ENCODE measurements around the gene EID3.
"Not testable (repeated sequence)": the region's sequence is repeated elsewhere in the genome, so short reads cannot be mapped to it uniquely, and the experiment has no call there.

Gene EID3

DNA sequence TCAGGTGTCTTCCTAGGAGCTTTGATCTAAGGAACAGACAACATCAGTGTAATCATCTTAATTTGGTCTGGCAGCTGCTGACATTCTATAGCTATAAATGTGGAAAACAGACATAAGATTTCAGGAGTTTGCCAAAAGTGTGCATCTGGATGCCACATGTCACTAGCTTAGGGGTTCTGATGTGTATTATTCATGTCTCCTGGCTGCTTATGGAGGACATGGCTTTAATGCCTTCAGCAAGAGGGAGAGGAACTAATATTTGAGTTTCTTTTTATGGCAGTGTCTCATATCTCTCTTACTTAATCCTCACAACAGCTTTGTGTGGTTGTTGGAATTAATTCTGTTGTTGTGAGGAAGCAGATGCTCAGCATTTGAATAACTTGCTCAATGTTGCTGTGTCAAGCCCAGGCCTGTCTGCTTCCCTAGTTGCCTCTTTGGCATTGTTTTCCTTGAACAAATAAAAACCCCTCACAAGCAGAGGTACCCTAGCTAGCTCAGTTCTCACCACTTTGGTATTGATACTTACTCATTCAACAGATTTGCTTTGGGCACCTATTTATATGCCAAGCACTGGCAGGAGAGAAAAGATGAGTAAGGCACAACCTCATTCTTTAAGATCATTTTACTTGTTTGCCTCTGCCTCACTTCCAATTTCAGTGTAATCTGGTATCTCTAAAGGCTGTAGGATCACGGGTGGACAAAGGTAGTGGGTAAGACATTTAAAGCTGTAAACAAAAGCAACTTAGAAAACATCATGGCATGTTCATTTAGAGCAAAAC is 39.8 kb upstream of the EID3 start:
- H3K4me2 ChIP-seq (ENCODE audit: low read length), result no peak overlapping the region
- H3K4me1 ChIP-seq (ENCODE audit: low read length), result no peaks in the 10 kb centered on the region
- H3K27me3 ChIP-seq (ENCODE audit: low read depth, low read length), result no peaks in the 10 kb centered on the region
- H4K20me1 ChIP-seq (ENCODE audit: insufficient read depth, low read length), result no peaks in the 10 kb centered on the region
- no peak overlapping the region for H3K4me3 ChIP-seq (ENCODE audit: low read length)
- H2AFZ ChIP-seq (ENCODE audit: low read depth, low read length), result no peak overlapping the region
- no peak overlapping the region for H3K9ac ChIP-seq (ENCODE audit: low read length)
- TF ChIP-seq EZH2phosphoT487 (IDR thresholded peaks at IDR 0.05; ENCODE audit: low read depth) (no peak), CTCF (IDR thresholded peaks at IDR 0.05; ENCODE audit: low read depth, low read length) (no peak)
- H3K79me2 ChIP-seq (ENCODE audit: low read length), result no peaks in the 10 kb centered on the region
- no peaks in the 10 kb centered on the region for H3K36me3 ChIP-seq (replicated peaks; ENCODE audit: low read depth, low read length)
- H3K27ac ChIP-seq (ENCODE audit: low read length), result no peak overlapping the region
- H3K9me3 ChIP-seq (ENCODE audit: insufficient read depth, low read length), result no peaks in the 10 kb centered on the region

DNA sequence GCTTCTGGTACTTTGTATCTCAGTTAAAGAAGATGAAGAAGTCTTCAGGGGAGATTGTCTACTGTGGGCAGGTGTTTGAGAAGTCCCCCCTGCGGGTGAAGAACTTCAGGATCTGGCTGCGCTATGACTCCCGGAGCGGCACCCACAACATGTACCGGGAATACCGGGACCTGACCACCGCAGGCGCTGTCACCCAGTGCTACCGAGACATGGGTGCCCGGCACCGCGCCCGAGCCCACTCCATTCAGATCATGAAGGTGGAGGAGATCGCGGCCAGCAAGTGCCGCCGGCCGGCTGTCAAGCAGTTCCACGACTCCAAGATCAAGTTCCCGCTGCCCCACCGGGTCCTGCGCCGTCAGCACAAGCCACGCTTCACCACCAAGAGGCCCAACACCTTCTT is 38.1 kb upstream of the EID3 start:
- H3K4me2 ChIP-seq (ENCODE audit: low read length); H3K4me1 ChIP-seq (ENCODE audit: low read length); H3K27me3 ChIP-seq (ENCODE audit: low read depth, low read length); H4K20me1 ChIP-seq (ENCODE audit: insufficient read depth, low read length); H2AFZ ChIP-seq (ENCODE audit: low read depth, low read length); H3K27ac ChIP-seq (ENCODE audit: low read length); H3K79me2 ChIP-seq (ENCODE audit: low read length); H3K36me3 ChIP-seq (replicated peaks; ENCODE audit: low read depth, low read length); H3K4me3 ChIP-seq (ENCODE audit: low read length); H3K9me3 ChIP-seq (ENCODE audit: insufficient read depth, low read length); H3K9ac ChIP-seq (ENCODE audit: low read length): not testable (repeated sequence)

GRCh38 chr12:104272938-104273337 is 30.6 kb upstream of the EID3 start:
- no peaks in the 10 kb centered on the region for H4K20me1 ChIP-seq (ENCODE audit: insufficient read depth, low read length)
- no peak overlapping the region for H3K27ac ChIP-seq (ENCODE audit: low read length)
- no peak overlapping the region for H3K4me3 ChIP-seq (ENCODE audit: low read length)
- H3K79me2 ChIP-seq (ENCODE audit: low read length), result no peaks in the 10 kb centered on the region
- no peaks in the 10 kb centered on the region for H3K27me3 ChIP-seq (ENCODE audit: low read depth, low read length)
- no peak overlapping the region for H3K4me2 ChIP-seq (ENCODE audit: low read length)
- H3K9me3 ChIP-seq (ENCODE audit: insufficient read depth, low read length), result no peaks in the 10 kb centered on the region
- no peaks in the 10 kb centered on the region for H3K36me3 ChIP-seq (replicated peaks; ENCODE audit: low read depth, low read length)
- H2AFZ ChIP-seq (ENCODE audit: low read depth, low read length), result no peak overlapping the region
- no peak overlapping the region for H3K9ac ChIP-seq (ENCODE audit: low read length)
- TF ChIP-seq EZH2phosphoT487 (IDR thresholded peaks at IDR 0.05; ENCODE audit: low read depth) (no peak), CTCF (IDR thresholded peaks at IDR 0.05; ENCODE audit: low read depth, low read length) (no peak)
- peaks cover 11% of the 10 kb centered on the region for H3K4me1 ChIP-seq (ENCODE audit: low read length)

DNA sequence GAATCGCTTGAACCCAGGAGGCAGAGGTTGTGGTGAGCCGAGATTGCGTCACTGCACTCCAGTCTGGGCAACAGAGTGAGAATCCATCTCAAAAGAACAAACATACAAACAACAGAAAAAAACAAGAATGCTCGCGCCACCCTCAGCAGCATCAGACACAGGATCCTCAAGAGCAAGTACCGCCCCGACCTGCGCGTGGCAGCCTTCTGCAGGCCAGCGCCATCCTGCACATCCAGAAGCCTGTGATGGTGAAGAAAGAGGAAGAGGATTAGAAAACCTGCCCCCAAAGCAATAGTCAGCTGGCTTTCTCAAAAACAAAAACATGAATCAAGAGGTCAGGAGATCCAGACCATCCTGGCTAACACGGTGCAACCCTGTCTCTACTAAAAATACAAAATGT is 30.0 kb upstream of the EID3 start:
- H3K4me3 ChIP-seq (ENCODE audit: low read length), result no peak overlapping the region
- H3K36me3 ChIP-seq (replicated peaks; ENCODE audit: low read depth, low read length), result no peaks in the 10 kb centered on the region
- H2AFZ ChIP-seq (ENCODE audit: low read depth, low read length), result no peak overlapping the region
- TF ChIP-seq EZH2phosphoT487 (IDR thresholded peaks at IDR 0.05; ENCODE audit: low read depth) (no peak), CTCF (IDR thresholded peaks at IDR 0.05; ENCODE audit: low read depth, low read length) (no peak)
- H3K79me2 ChIP-seq (ENCODE audit: low read length), result no peaks in the 10 kb centered on the region
- no peaks in the 10 kb centered on the region for H4K20me1 ChIP-seq (ENCODE audit: insufficient read depth, low read length)
- no peak overlapping the region for H3K9ac ChIP-seq (ENCODE audit: low read length)
- no peaks in the 10 kb centered on the region for H3K27me3 ChIP-seq (ENCODE audit: low read depth, low read length)
- no peaks in the 10 kb centered on the region for H3K9me3 ChIP-seq (ENCODE audit: insufficient read depth, low read length)
- no peak overlapping the region for H3K4me2 ChIP-seq (ENCODE audit: low read length)
- no peak overlapping the region for H3K27ac ChIP-seq (ENCODE audit: low read length)
- peaks cover 11% of the 10 kb centered on the region for H3K4me1 ChIP-seq (ENCODE audit: low read length)
